Chondrocyte (in vitro differentiated cells): ENCODE measurements around the gene HRH1. TPM values are rescaled to one million over a fixed set of nuclear protein-coding genes. Genes with fewer than 3 reads are reported as not detected.

Experiments used
- DNase-seq: peaks from one replicate; pipeline ENCODE4 v3.0.0; 2021; ENCODE audit warnings: mixed read lengths, low spot score
- H3K27ac Mint-ChIP-seq: one replicate; pipeline ENCODE4 v1.8.0; 2021; ENCODE audit warnings: mild to moderate bottlenecking, moderate library complexity, mixed read lengths; ENCODE audit not compliant: unreplicated experiment
- H3K27me3 Mint-ChIP-seq: 2 replicates; pipeline ENCODE4 v1.8.0; 2021; ENCODE audit warnings: low read depth, mixed read lengths
- H3K36me3 Mint-ChIP-seq: 2 replicates; pipeline ENCODE4 v1.8.0; 2021; ENCODE audit warnings: low read depth, mixed read lengths
- H3K4me1 Mint-ChIP-seq: 2 replicates; pipeline ENCODE4 v1.8.0; 2021; ENCODE audit warnings: low read depth, mild to moderate bottlenecking, mixed read lengths
- H3K4me3 Mint-ChIP-seq: one replicate; pipeline ENCODE4 v1.8.0; 2021; ENCODE audit warnings: mild to moderate bottlenecking, moderate library complexity, mixed read lengths; ENCODE audit not compliant: unreplicated experiment
- H3K9me3 Mint-ChIP-seq: 2 replicates; pipeline ENCODE4 v1.8.0; 2021; ENCODE audit warnings: low read depth, mixed read lengths
- total RNA-seq: library from RNA; stranded (reverse); gene quantifications from 3 replicates; pipeline ENCODE4 v1.2.1, GENCODE V29; 2021
- TF ChIP-seq, protein P1 (sequence below): fragments of 200-600 bp; sonication (generic); IDR thresholded peaks from 2 replicates; pipeline ENCODE4 v1.5.0; 2021; ENCODE audit warnings: antibody characterized with exemption, mild to moderate bottlenecking, moderate library complexity

The HRH1 gene
- total RNA-seq, 1 donor from 2014 or later, result 30.1 TPM

DNA sequence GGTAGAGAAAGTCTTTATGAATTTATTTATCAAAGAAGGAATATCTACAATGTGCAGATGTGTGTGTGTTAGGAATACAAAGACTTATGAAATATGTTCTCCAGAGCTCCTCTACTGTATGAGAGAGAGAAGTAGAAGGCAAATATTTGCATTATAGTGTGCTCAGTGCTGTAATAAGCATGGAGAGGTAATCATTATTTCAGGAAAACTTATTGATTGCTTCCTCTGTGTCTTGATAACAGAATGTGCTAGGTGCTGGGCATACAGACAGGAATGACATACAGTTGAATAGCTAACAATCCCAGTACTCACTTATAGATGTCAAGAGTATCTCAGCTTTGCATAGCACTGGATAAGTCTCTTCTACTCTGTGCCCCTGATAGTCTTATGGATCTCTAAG lies 148.2 kb downstream of the HRH1 start:
- H3K36me3 Mint-ChIP-seq, result peaks cover 35% of the 10 kb centered on the region
- H3K4me1 Mint-ChIP-seq, result peaks cover 10% of the 10 kb centered on the region
- DNase-seq, result no peak
- H3K9me3 Mint-ChIP-seq, result no peaks in the 10 kb centered on the region
- H3K4me3 Mint-ChIP-seq, result no peak overlapping the region
- TF ChIP-seq, protein P1, sequence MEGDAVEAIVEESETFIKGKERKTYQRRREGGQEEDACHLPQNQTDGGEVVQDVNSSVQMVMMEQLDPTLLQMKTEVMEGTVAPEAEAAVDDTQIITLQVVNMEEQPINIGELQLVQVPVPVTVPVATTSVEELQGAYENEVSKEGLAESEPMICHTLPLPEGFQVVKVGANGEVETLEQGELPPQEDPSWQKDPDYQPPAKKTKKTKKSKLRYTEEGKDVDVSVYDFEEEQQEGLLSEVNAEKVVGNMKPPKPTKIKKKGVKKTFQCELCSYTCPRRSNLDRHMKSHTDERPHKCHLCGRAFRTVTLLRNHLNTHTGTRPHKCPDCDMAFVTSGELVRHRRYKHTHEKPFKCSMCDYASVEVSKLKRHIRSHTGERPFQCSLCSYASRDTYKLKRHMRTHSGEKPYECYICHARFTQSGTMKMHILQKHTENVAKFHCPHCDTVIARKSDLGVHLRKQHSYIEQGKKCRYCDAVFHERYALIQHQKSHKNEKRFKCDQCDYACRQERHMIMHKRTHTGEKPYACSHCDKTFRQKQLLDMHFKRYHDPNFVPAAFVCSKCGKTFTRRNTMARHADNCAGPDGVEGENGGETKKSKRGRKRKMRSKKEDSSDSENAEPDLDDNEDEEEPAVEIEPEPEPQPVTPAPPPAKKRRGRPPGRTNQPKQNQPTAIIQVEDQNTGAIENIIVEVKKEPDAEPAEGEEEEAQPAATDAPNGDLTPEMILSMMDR, result no peak
- H3K27ac Mint-ChIP-seq, result no peak overlapping the region
- no peaks in the 10 kb centered on the region for H3K27me3 Mint-ChIP-seq

DNA sequence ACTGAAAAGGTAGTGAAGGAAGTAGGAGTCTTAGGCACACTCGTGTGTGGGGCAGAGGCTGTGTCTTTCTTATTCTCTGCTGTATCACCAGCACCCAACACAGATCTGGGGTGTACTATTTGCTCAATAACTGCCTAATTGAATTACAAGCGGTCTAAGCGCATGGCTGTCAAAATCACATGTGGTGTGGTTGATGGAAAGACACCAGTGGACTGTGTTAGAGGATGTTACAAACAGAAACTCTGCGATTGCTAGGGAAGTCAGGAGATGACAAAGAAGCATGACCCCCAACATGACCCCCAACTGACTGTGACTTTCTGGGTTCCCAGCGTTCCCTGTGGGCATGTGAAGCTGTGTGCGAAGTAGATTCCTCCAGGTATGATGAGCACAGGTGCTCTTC lies 149.9 kb downstream of the HRH1 start:
- no peak for DNase-seq
- Mint-ChIP-seq H3K27ac (no peak overlapping the region), H3K4me3 (no peak overlapping the region), H3K9me3 (no peaks in the 10 kb centered on the region), H3K36me3 (peaks cover 37% of the 10 kb centered on the region), H3K27me3 (no peaks in the 10 kb centered on the region), H3K4me1 (peaks cover 6% of the 10 kb centered on the region)
- TF ChIP-seq, protein P1, result no peak

DNA sequence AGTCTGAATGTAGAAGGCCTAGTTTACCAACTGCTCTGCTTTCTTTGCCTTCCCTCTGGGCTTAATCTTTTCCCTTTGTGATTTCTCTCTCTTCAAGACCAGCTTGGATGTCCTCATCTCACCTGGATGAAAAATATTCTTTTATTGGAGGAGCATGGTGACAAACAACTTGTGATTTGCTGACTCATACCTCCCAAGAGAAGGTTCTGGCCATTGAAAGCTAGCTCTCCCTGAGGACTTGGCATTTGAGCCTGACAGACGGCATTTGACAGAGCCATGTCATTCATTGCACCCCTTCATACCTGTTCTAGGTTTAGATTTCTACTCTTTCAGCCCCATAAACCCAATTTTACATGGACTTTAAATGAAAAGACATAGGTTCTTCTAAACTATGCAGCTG lies 151.2 kb downstream of the HRH1 start:
- no peak for DNase-seq
- H3K36me3 Mint-ChIP-seq, result peaks cover 31% of the 10 kb centered on the region
- TF ChIP-seq, protein P1, result no peak
- no peaks in the 10 kb centered on the region for H3K27me3 Mint-ChIP-seq
- no peak overlapping the region for H3K4me3 Mint-ChIP-seq
- H3K4me1 Mint-ChIP-seq, result peaks cover 6% of the 10 kb centered on the region
- no peak overlapping the region for H3K27ac Mint-ChIP-seq
- no peaks in the 10 kb centered on the region for H3K9me3 Mint-ChIP-seq

DNA sequence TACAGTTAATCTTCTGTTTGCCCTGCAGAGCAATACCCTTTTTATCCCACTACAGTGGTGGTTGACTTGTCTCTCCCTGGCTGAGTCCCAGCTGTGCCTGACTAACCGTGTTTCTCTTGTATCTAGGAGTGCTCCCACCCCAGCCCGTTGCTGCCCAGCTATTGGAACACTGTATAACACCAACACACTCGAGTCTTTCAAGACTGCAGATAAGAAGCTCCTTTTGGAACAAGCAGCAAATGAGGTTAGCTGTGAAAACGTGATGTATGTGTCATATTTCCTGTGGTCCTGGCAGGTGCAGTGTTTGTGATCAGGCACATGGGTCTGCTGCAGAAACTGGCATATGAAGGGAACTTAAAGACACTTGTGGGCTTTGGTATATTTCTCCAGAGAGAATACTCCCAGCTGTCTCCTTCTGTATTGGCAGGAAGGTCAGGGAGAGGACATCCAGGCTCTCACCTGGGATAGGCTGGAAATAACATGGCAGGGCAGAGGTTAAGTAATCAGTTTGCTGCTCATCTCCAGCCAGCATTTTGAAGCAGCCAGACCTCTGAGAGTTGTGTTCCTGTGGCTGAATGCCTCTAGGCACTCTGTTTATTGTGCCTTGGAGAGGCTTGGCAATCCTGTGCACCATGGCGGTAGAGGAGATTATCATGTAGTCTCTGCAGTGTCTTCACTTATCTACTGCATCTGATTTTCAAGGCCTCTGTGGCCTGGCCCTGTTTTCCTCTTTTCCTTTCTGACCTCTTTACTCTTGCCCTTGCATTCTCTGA lies 152.7 kb downstream of the HRH1 start:
- Mint-ChIP-seq H3K27ac (no peak overlapping the region), H3K4me1 (peaks cover 6% of the 10 kb centered on the region), H3K27me3 (no peaks in the 10 kb centered on the region), H3K9me3 (no peaks in the 10 kb centered on the region), H3K36me3 (peaks cover 31% of the 10 kb centered on the region), H3K4me3 (no peak overlapping the region)
- TF ChIP-seq, protein P1, result no peak
- DNase-seq, result no peak

DNA sequence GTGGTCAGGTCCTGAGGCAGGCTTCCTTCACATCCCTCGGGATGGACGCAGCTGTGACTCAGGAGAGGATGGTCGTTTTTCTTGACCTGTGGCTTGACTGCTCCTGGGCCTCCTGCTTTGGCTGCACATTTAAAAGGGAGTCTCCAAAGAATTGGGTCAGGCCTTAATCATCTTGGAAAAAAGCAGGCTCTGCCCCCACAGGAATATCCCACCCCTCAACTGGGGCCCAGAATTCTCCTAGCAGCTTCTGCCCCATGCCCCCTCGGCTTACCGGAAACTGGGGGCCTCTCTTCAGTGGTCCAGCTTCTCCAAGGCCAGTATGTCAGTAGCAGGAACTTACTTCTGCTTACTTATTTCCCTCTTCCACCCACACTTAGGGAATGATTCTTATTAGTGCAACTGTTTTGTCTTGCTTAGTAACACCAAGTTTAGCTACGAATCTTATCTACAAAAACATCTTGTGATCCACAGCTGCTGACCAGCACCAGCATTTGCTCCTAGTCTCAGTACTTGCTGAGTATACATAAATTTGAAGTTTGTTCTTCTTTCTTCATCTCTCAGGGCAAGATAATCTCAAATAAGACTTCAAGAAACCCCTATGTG lies 153.6 kb downstream of the HRH1 start:
- Mint-ChIP-seq H3K27ac (no peak overlapping the region), H3K4me1 (peaks cover 6% of the 10 kb centered on the region), H3K36me3 (peaks cover 32% of the 10 kb centered on the region), H3K4me3 (no peak overlapping the region), H3K9me3 (no peaks in the 10 kb centered on the region), H3K27me3 (no peaks in the 10 kb centered on the region)
- TF ChIP-seq, protein P1, result no peak
- no peak for DNase-seq
